GM12878 (cell line): Measurements from ENCODE around the gene SCN4A. TPM values are rescaled to one million over a fixed set of nuclear protein-coding genes. Genes with fewer than 3 reads are reported as not detected.

Source experiments
- ATAC-seq: fragments of 200-7000 bp; cut with Tn5 transposase; 3 replicates; pipeline ENCODE4 v1.9.1; 2020; ENCODE audit warnings: mild to moderate bottlenecking, moderate library complexity
- BruUV-seq: library from RNA; stranded (reverse); fragments of 400-500 nt; replicated peaks from 2 replicates; lab custom pipeline; 2021; lab: Mats Ljungman, UMichigan
- CTCF ChIA-PET: fragments of 300-600 bp; sonication (Branson Sonifier 250); formaldehyde crosslinking; extraction: SDS; loops from one replicate; lab custom pipeline; 2021; ENCODE audit warnings: inconsistent platforms; lab: Yijun Ruan, JAX
- POLR2A ChIA-PET: fragments of 350-600 bp; formaldehyde crosslinking; extraction: SDS; loops from one replicate; lab custom pipeline; 2021; ENCODE audit warnings: inconsistent platforms; lab: Charles Lee
- RAD21 ChIA-PET: fragments of 300-600 bp; sonication (Branson Sonifier 250); formaldehyde crosslinking; loops from one replicate; lab custom pipeline; 2023; ENCODE audit warnings: antibody characterized with exemption; ENCODE audit not compliant: unreplicated experiment; lab: Charles Lee
- SMC1A ChIA-PET: fragments of 300-600 bp; sonication (Branson Sonifier 250); formaldehyde crosslinking; loops from one replicate; lab custom pipeline; 2023; ENCODE audit not compliant: unreplicated experiment, uncharacterized antibody; lab: Charles Lee
- DNase-seq: peaks from one replicate; pipeline ENCODE4 v3.0.0-alpha.2; 2011; ENCODE audit warnings: low read depth, low spot score
- FAIRE-seq: peaks from 3 replicates; lab custom pipeline; 2011; peaks lifted over from hg19 to GRCh38; lab: Jason Lieb, UNC
- H2AFZ ChIP-seq: 2 replicates; pipeline ENCODE4 v1.6.0; 2011; ENCODE audit warnings: low read depth, low read length, control low read depth; ENCODE audit not compliant: control insufficient read depth
- H3K27ac ChIP-seq: 2 replicates; pipeline ENCODE4 v1.5.1; 2011; ENCODE audit warnings: control low read depth; ENCODE audit not compliant: control insufficient read depth, insufficient read depth
- H3K27me3 ChIP-seq, 2 experiments: replicated peaks in 1 of 2; 2 replicates each; pipeline versions ENCODE4 v1.6.0 to v1.6.1; 2011; ENCODE audit warnings: low read length in 1 of 2; ENCODE audit not compliant: control insufficient read depth in 2 of 2, insufficient read depth in 2 of 2
- H3K36me3 ChIP-seq, 2 experiments: 2 replicates each; pipeline ENCODE4 v1.5.1; 2011; ENCODE audit warnings: low read length in 1 of 2; ENCODE audit not compliant: control insufficient read depth in 2 of 2, insufficient read depth in 2 of 2
- H3K4me1 ChIP-seq: 2 replicates; pipeline ENCODE4 v1.6.1; 2011; ENCODE audit warnings: mild to moderate bottlenecking, low read length, moderate library complexity, mixed read lengths; ENCODE audit not compliant: control insufficient read depth, insufficient read depth
- H3K4me2 ChIP-seq: 2 replicates; pipeline ENCODE4 v1.6.0; 2011; ENCODE audit warnings: control low read depth; ENCODE audit not compliant: control insufficient read depth, insufficient read depth
- H3K4me3 ChIP-seq: fragments of 200-600 bp; sonication (generic); 2 replicates; pipeline ENCODE4 v1.5.1; 2016
- H3K79me2 ChIP-seq: 2 replicates; pipeline ENCODE4 v1.6.0; 2011; ENCODE audit warnings: low read length; ENCODE audit not compliant: control insufficient read depth, insufficient read depth
- H3K9ac ChIP-seq: 2 replicates; pipeline ENCODE4 v1.8.0; 2011; ENCODE audit warnings: low read length, control low read depth, mixed read lengths; ENCODE audit not compliant: control insufficient read depth, insufficient read depth
- H3K9me3 ChIP-seq: replicated peaks from 3 replicates; pipeline ENCODE4 v1.5.1; 2011; ENCODE audit warnings: mild to moderate bottlenecking, low read length; ENCODE audit not compliant: control insufficient read depth, insufficient read depth
- H4K20me1 ChIP-seq: 2 replicates; pipeline ENCODE4 v1.6.0; 2011; ENCODE audit not compliant: control insufficient read depth, insufficient read depth
- ASH2L ChIP-seq: fragments of 300-600, 200-600 bp; sonication (generic); IDR thresholded peaks from 2 replicates; pipeline ENCODE4 v1.6.1; 2017; ENCODE audit warnings: low read depth, mild to moderate bottlenecking, borderline replicate concordance
- BCL3 ChIP-seq: IDR thresholded peaks from 2 replicates; pipeline ENCODE4 v1.6.1; 2011; ENCODE audit warnings: borderline replicate concordance, low read depth, mild to moderate bottlenecking, moderate library complexity, low read length; ENCODE audit not compliant: insufficient read depth, poor library complexity, severe bottlenecking
- CTCF ChIP-seq, 3 experiments: IDR thresholded peaks in 2 of 3; conservative IDR thresholded peaks in 1 of 3; 2 replicates each; pipeline ENCODE4 v1.5.1; 2011; ENCODE audit warnings: low read depth in 3 of 3, low read length in 3 of 3, mild to moderate bottlenecking in 3 of 3, control low read depth in 2 of 3, moderate library complexity in 2 of 3, inconsistent platforms in 1 of 3, mixed read lengths in 1 of 3; ENCODE audit not compliant: control insufficient read depth in 2 of 3, insufficient read depth in 1 of 3; ENCODE audit errors: extremely low read depth in 1 of 3
- DPF2 ChIP-seq: fragments of 450-650 bp; IDR thresholded peaks from 2 replicates; pipeline ENCODE4 v1.6.1; 2017; ENCODE audit warnings: mild to moderate bottlenecking
- EZH2 ChIP-seq: IDR thresholded peaks from 2 replicates; pipeline ENCODE4 v1.6.1; 2012; ENCODE audit warnings: low read depth, mild to moderate bottlenecking, control low read depth, inconsistent platforms, low read length, borderline replicate concordance; ENCODE audit not compliant: control insufficient read depth
- FOXK2 ChIP-seq: fragments of 450-650 bp; IDR thresholded peaks from 2 replicates; pipeline ENCODE4 v1.6.1; 2017; ENCODE audit warnings: mild to moderate bottlenecking, moderate library complexity
- IRF3 ChIP-seq: fragments of 450-650 bp; IDR thresholded peaks from 2 replicates; pipeline ENCODE4 v1.6.1; 2014; ENCODE audit warnings: mild to moderate bottlenecking
- REST ChIP-seq: IDR thresholded peaks from 2 replicates; pipeline ENCODE4 v1.6.1; 2012; ENCODE audit warnings: mild to moderate bottlenecking, low read depth, low read length
- RFX5 ChIP-seq: IDR thresholded peaks from 2 replicates; pipeline ENCODE4 v1.6.1; 2011; ENCODE audit warnings: low read depth, low read length, improper control_type of control experiment
- TARDBP ChIP-seq: IDR thresholded peaks from 2 replicates; pipeline ENCODE4 v1.6.1; 2016; ENCODE audit warnings: borderline replicate concordance
- TBL1XR1 ChIP-seq: IDR thresholded peaks from 2 replicates; pipeline ENCODE4 v1.6.1; 2012; ENCODE audit warnings: low read depth, low read length, improper control_type of control experiment
- ZNF274 ChIP-seq: IDR thresholded peaks from one replicate; pipeline ENCODE4 v1.8.0; 2011; ENCODE audit not compliant: insufficient read length, insufficient read depth
- ZNF384 ChIP-seq: IDR thresholded peaks from 2 replicates; pipeline ENCODE4 v1.6.1; 2012; ENCODE audit warnings: low read depth, mild to moderate bottlenecking, low read length, improper control_type of control experiment, borderline replicate concordance
- WGBS: methylation state at CpG from one replicate; pipeline ENCODE4 v1.1.6; 2016; ENCODE audit warnings: low lambda C conversion rate; ENCODE audit not compliant: insufficient replicate concordance, insufficient coverage; ENCODE audit errors: missing lambda C conversion rate; 5-methylcytosine and 5-hydroxymethylcytosine counted together
- in situ Hi-C: fragments of 300-500 bp; cut with MboI; formaldehyde crosslinking; loops from 9 replicates; pipeline ENCODE4 v1.14.3; 2018; ENCODE audit warnings: mixed read lengths
- intact Hi-C: fragments of 100-400 bp; cut with micrococcal nuclease; formaldehyde crosslinking; loops from one replicate; pipeline ENCODE4 v1.14.2; 2022; ENCODE audit not compliant: unreplicated experiment
- polyA plus RNA-seq, 11 experiments: library from polyadenylated mRNA; depleted of rRNA in 4 of 11; unstranded in 6 of 11; stranded (reverse) in 5 of 11; fragments of >200 nt; fragmentation: Nextera tagmentation in 4 of 11; fragmentation: Illumina TruSeq in 1 of 11; extraction: Ambion mirVana in 4 of 11; extraction: Trizol in 1 of 11; gene quantifications; 1 replicate in 1 of 11; 2 replicates in 10 of 11; pipeline versions ENCODE4 v1.2.1 to v1.2.3, GENCODE V29; 2011 to 2016; ENCODE audit warnings: inconsistent platforms in 2 of 11, missing spikeins in 2 of 11, low read depth in 1 of 11
- total RNA-seq, 4 experiments: library from RNA; depleted of rRNA in 3 of 4; stranded (reverse); fragments of >200 nt in 3 of 4; fragmentation: Illumina TruSeq in 1 of 4; extraction: Trizol in 1 of 4; gene quantifications; 2 replicates each; pipeline versions ENCODE4 v1.2.1 to v1.2.3, GENCODE V29; 2013 to 2021

Gene SCN4A
- total and polyA plus RNA-seq, 10 of the 15 experiments (the other 5 are each of a cell fraction or from before 2014, with no cell fraction given): under 0.01 to 0.15 (median 0.07) TPM; not detected in 4

- intact Hi-C loops: no loop called here
- ATAC-seq (no peak), DNase-seq (no peak), FAIRE-seq (no peak)
- no peak overlapping the region for H3K4me3 ChIP-seq
- no peak overlapping the region for H3K9ac ChIP-seq
- H3K27ac ChIP-seq: no peak overlapping the region
- no peaks in the 10 kb centered on the region for H4K20me1 ChIP-seq
- ChIA-PET CTCF (interaction anchor here (1.0 to 4.4 kb wide), 6 partner anchors 32 to 72 kb away, joined by 3 to 28 read pairs (median 7); partner anchors contain the start of genes CSHL1 and GH1), SMC1A (no interaction called here)
- no peak overlapping the region for H3K4me2 ChIP-seq
- H3K36me3 ChIP-seq: no peaks in the 10 kb centered on the region
- no TSS peak for BruUV-seq
- no peaks in the 10 kb centered on the region for H3K4me1 ChIP-seq
- H3K79me2 ChIP-seq: no peaks in the 10 kb centered on the region
- H3K9me3 ChIP-seq: peaks cover 5% of the 10 kb centered on the region; the same call in 2 of the 3 replicates
- H2AFZ ChIP-seq: no peak overlapping the region
- H3K27me3 ChIP-seq: no peaks in the 10 kb centered on the region
- TF ChIP-seq ZNF274 (no peak), EZH2 (no peak), ZNF384 (no peak), TBL1XR1 (no peak), DPF2 (no peak), IRF3 (no peak), CTCF (IDR thresholded peaks at IDR 0.05 in 2 of 3, conservative IDR thresholded peaks at IDR 0.05 in 1 of 3; ENCODE audit: control insufficient read depth in 2 of 3, extremely low read depth in 1 of 3, insufficient read depth in 1 of 3, low read depth in 3 of 3, low read length in 3 of 3) (no peak), FOXK2 (no peak), BCL3 (no peak), ASH2L (no peak), RFX5 (no peak), TARDBP (no peak), REST (no peak)
- TF ChIP-seq, all 136 proteins: peak for 0
- ChIA-PET POLR2A (no interaction called here), RAD21 (no interaction called here)
- in situ Hi-C loops: no loop called here
- WGBS: 70% methylated on average over 5 of the region's 5 CpGs
Observed at GRCh38 chr17:63984236-63984635, 11.5 kb upstream of the SCN4A start.
